Measurements from ENCODE around the gene HGFAC. TPM values are rescaled to one million over a fixed set of nuclear protein-coding genes. Genes with fewer than 3 reads are reported as not detected.

HGFAC gene
- total and polyA plus RNA-seq, 2 of the 13 experiments (the other 11 are each of a cell fraction or from before 2014, with no cell fraction given): 8.5 to 63.6 TPM

DNA sequence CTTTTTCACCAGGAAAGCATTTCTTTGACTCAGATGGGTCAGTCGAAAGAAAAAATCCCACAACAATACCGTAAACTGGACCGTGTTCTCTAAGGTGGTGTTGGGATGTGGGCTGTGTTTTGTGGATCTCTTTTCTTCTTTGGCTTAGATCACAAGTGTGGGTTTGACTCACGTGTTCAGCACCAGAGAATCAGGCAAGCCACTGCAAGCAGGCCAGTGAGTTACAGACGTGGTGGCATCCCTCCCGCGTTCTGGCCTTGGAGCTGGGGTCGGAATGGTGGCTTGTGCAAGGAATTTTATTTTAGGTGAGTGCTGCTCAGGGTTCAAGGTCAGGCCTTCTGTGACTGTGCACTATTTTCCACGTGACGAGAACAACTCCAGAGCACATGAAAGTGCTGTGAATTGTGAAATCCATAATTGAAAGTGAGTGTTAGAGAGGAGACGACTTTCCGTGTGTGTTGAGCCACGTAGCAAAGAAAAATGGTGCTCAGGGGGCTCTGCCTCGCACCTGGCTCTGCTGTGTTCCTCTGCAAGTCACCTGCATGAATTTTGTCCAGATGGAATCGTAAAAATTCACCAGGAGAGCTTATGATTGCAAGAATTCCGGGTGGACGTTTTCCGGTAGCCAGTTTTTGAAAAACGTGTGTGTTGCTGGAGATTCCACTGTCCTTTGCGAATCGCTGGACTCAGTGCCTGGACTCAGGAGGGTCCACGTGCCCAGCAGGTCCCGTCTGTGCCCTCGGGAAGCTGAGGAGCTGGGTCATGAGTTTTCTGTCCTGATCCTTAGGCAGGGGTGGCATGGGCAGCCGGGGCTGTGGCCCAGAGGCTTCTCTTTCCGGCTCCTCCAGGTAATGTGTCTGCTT is 33.6 kb upstream of the HGFAC start (continued):
- TF ChIP-seq, protein P1, sequence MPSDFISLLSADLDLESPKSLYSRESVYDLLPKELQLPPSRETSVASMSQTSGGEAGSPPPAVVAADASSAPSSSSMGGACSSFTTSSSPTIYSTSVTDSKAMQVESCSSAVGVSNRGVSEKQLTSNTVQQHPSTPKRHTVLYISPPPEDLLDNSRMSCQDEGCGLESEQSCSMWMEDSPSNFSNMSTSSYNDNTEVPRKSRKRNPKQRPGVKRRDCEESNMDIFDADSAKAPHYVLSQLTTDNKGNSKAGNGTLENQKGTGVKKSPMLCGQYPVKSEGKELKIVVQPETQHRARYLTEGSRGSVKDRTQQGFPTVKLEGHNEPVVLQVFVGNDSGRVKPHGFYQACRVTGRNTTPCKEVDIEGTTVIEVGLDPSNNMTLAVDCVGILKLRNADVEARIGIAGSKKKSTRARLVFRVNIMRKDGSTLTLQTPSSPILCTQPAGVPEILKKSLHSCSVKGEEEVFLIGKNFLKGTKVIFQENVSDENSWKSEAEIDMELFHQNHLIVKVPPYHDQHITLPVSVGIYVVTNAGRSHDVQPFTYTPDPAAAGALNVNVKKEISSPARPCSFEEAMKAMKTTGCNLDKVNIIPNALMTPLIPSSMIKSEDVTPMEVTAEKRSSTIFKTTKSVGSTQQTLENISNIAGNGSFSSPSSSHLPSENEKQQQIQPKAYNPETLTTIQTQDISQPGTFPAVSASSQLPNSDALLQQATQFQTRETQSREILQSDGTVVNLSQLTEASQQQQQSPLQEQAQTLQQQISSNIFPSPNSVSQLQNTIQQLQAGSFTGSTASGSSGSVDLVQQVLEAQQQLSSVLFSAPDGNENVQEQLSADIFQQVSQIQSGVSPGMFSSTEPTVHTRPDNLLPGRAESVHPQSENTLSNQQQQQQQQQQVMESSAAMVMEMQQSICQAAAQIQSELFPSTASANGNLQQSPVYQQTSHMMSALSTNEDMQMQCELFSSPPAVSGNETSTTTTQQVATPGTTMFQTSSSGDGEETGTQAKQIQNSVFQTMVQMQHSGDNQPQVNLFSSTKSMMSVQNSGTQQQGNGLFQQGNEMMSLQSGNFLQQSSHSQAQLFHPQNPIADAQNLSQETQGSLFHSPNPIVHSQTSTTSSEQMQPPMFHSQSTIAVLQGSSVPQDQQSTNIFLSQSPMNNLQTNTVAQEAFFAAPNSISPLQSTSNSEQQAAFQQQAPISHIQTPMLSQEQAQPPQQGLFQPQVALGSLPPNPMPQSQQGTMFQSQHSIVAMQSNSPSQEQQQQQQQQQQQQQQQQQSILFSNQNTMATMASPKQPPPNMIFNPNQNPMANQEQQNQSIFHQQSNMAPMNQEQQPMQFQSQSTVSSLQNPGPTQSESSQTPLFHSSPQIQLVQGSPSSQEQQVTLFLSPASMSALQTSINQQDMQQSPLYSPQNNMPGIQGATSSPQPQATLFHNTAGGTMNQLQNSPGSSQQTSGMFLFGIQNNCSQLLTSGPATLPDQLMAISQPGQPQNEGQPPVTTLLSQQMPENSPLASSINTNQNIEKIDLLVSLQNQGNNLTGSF (CRISPR knock-in tag; IDR thresholded peaks at IDR 0.05): no peak
- TF ChIP-seq, protein P2, sequence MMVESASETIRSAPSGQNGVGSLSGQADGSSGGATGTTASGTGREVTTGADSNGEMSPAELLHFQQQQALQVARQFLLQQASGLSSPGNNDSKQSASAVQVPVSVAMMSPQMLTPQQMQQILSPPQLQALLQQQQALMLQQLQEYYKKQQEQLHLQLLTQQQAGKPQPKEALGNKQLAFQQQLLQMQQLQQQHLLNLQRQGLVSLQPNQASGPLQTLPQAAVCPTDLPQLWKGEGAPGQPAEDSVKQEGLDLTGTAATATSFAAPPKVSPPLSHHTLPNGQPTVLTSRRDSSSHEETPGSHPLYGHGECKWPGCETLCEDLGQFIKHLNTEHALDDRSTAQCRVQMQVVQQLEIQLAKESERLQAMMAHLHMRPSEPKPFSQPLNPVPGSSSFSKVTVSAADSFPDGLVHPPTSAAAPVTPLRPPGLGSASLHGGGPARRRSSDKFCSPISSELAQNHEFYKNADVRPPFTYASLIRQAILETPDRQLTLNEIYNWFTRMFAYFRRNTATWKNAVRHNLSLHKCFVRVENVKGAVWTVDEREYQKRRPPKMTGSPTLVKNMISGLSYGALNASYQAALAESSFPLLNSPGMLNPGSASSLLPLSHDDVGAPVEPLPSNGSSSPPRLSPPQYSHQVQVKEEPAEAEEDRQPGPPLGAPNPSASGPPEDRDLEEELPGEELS (CRISPR knock-in tag; IDR thresholded peaks at IDR 0.05): peak; percentile 65; the same call in 1 of the 2 replicates
- TF ChIP-seq ZNF296 (CRISPR knock-in tag; conservative IDR thresholded peaks at IDR 0.05) (no peak), PHF5A (CRISPR knock-in tag; IDR thresholded peaks at IDR 0.05; ENCODE audit: low read depth, unreplicated experiment) (no peak), NR2F1 (CRISPR knock-in tag; IDR thresholded peaks at IDR 0.05) (peak; percentile 71 to 77), ISX (CRISPR knock-in tag; conservative IDR thresholded peaks at IDR 0.05) (no peak), ARNTL (CRISPR knock-in tag; IDR thresholded peaks at IDR 0.05) (peak; percentile 99), ZSCAN20 (CRISPR knock-in tag; IDR thresholded peaks at IDR 0.05; ENCODE audit: borderline replicate concordance) (0 out of 2 replicates have a peak, but pooled peaks have one; percentile 54), ZNF83 (CRISPR knock-in tag; IDR thresholded peaks at IDR 0.05; ENCODE audit: borderline replicate concordance) (no peak), LRRFIP1 (CRISPR knock-in tag; conservative IDR thresholded peaks at IDR 0.05) (no peak), ZNF530 (CRISPR knock-in tag; IDR thresholded peaks at IDR 0.05; ENCODE audit: low read depth) (no peak), ZFY (CRISPR knock-in tag; IDR thresholded peaks at IDR 0.05) (peak; percentile 70), YEATS4 (CRISPR knock-in tag; IDR thresholded peaks at IDR 0.05; ENCODE audit: borderline replicate concordance) (peak; percentile 84), BCL6 (CRISPR knock-in tag; IDR thresholded peaks at IDR 0.05) (peak; percentile 85), ETV6 (CRISPR knock-in tag; conservative IDR thresholded peaks at IDR 0.05) (no peak), SALL2 (CRISPR knock-in tag; IDR thresholded peaks at IDR 0.05) (0 out of 2 replicates have a peak, but pooled peaks have one; percentile 60), ZNF180 (CRISPR knock-in tag; IDR thresholded peaks at IDR 0.05; ENCODE audit: borderline replicate concordance, low read depth) (no peak)
- TF ChIP-seq, protein P3, sequence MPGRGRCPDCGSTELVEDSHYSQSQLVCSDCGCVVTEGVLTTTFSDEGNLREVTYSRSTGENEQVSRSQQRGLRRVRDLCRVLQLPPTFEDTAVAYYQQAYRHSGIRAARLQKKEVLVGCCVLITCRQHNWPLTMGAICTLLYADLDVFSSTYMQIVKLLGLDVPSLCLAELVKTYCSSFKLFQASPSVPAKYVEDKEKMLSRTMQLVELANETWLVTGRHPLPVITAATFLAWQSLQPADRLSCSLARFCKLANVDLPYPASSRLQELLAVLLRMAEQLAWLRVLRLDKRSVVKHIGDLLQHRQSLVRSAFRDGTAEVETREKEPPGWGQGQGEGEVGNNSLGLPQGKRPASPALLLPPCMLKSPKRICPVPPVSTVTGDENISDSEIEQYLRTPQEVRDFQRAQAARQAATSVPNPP (CRISPR knock-in tag; IDR thresholded peaks at IDR 0.05): peak; percentile 59; the same call in 1 of the 2 replicates

Data from HepG2 (cell line).